ENCODE results near the gene TEAD2.

The TEAD2 gene

DNA sequence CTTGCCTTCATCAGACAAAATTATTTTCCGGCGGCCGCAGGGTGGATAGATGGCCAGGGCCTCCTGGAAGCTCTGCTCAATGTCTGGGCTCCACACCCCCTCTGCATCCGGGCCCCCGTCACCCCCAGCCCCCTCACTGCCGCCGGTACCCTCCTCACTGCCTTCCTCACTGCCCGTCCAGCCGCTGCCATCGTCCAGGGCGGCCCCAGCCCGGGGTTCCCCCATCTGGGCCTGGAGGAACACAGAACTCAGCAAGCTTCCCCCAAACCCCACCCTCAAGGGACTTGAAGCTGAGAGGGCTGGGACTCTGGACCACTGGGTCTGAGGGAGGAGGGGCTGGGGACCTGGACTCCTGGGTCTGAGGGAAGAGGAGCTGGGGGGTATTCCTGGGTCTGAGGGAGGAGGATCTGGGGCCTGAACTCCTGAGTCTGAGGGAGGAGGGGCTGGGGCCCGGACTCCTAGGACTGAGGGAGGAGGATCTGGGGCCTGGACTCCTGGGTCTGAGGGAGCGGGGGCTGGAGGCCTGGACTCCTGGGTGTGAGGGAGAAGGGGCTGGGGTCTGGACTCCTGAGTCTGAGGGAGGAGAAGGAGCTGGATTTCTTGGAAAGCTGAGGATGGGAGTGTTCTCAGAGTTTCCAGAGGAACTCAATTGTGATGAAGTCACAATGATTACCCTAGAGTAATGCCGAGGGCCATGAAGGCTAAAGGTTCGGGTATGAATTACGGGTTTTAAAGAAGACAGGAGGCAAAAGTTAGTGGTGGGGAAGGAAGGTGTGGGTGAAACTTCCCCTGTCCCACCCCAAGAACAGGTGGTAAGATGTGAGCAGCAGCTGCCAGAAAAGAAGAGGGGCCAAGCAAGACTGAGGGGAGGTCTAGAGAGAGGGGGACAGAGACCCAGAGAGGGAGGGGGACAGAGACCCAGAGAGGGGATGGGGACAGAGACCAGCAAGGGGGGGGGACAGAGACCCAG lies 2.1 kb downstream of the TEAD2 start:
- Histone ChIP-seq H3K36me3 (ENCODE audit: insufficient read depth, low read depth, low read length) (peaks cover 46% of the 10 kb centered on the region), H3K27ac (ENCODE audit: low read length) (peak overlapping the region; percentile 95), H3K27me3 (ENCODE audit: insufficient read depth, low read length) (no peaks in the 10 kb centered on the region), H3K4me3 (ENCODE audit: low read length) (peak overlapping the region; percentile 91; the same call in 1 of the 2 replicates), H3K4me1 (ENCODE audit: insufficient read depth, low read length) (peaks cover 7% of the 10 kb centered on the region; the same call in 1 of the 2 replicates), H3K9ac (ENCODE audit: low read depth, low read length) (peak overlapping the region; percentile 97; the same call in 1 of the 2 replicates), H3K9me3 (ENCODE audit: insufficient read depth, low read depth, low read length) (no peaks in the 10 kb centered on the region)

DNA sequence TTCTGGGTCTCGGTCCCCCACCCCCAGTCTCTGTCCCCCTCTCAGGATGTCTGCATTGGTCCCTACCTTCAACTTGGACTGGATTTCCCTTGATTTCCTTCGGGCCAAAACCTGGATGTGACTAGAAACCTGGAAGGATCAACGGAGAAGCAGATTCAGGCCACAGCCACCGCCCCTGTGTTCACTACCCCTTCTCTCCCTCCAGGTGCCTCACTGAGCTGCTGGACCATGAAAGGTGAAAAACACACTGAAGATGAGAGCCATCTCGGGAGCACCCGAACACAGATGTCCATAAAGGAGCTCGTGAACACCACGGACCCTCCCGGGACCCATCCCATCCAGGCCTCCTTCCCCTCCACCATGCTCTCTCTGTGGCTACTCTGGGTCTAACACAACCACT lies 5.0 kb downstream of the TEAD2 start:
- H3K27ac ChIP-seq (ENCODE audit: low read length), result no peak overlapping the region
- H3K36me3 ChIP-seq (ENCODE audit: insufficient read depth, low read depth, low read length), result peaks cover 73% of the 10 kb centered on the region
- H3K4me3 ChIP-seq (ENCODE audit: low read length), result no peak overlapping the region
- H3K27me3 ChIP-seq (ENCODE audit: insufficient read depth, low read length), result no peaks in the 10 kb centered on the region
- no peaks in the 10 kb centered on the region for H3K9me3 ChIP-seq (ENCODE audit: insufficient read depth, low read depth, low read length)
- H3K9ac ChIP-seq (ENCODE audit: low read depth, low read length), result no peak overlapping the region
- H3K4me1 ChIP-seq (ENCODE audit: insufficient read depth, low read length), result peaks cover 3% of the 10 kb centered on the region; the same call in 1 of the 2 replicates

DNA sequence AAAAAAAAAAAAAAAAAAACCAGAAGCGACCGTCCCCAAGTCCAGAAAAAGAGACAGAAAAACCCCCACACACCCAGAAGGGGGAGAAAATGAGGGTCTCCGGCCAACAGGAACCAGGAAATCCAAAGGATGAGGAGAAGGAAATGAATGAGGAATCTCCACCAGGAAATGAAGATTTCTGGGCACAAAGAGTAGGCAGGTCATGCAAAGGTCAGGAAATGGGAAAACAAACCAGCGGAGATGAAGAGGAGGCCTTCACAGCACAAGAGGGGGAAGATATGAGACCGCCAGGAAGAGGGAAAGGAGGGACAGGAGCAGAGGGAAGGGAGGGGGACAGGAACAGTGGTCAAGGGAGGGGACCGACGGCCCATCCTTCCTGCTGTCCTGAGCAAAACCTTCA lies 5.8 kb downstream of the TEAD2 start:
- H3K4me3 ChIP-seq (ENCODE audit: low read length), result no peak overlapping the region

DNA sequence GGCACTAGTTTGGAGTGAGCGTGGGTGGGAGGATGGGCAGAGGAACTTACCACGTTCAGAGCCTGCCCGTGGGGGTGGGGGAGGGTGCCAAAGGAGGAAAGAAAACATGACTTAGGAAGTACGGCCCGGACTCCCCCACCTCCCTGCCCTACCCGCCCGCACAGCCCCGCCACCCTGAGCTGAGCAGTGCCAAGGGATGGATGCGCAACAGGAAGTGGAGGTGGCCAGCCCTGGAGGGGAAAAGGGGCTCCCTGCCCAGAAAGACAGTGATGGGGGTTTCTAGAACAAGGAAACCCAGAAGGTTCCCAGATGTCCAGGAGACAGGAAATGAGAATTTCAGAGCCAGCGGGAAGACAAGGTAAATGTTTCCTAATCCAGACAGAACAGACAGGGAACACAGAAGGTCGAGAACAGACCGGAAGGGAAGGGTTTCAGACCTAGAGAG lies 6.3 kb downstream of the TEAD2 start:
- H3K9me3 ChIP-seq (ENCODE audit: insufficient read depth, low read depth, low read length), result no peaks in the 10 kb centered on the region
- no peak overlapping the region for H3K9ac ChIP-seq (ENCODE audit: low read depth, low read length)
- H3K27ac ChIP-seq (ENCODE audit: low read length), result no peak overlapping the region
- H3K4me3 ChIP-seq (ENCODE audit: low read length), result no peak overlapping the region
- peaks cover 3% of the 10 kb centered on the region; the same call in 1 of the 2 replicates for H3K4me1 ChIP-seq (ENCODE audit: insufficient read depth, low read length)
- H3K27me3 ChIP-seq (ENCODE audit: insufficient read depth, low read length), result no peaks in the 10 kb centered on the region
- H3K36me3 ChIP-seq (ENCODE audit: insufficient read depth, low read depth, low read length), result peaks cover 86% of the 10 kb centered on the region

More for the DNA sequence above, 5.8 kb downstream of the TEAD2 start:
- H3K36me3 ChIP-seq (ENCODE audit: insufficient read depth, low read depth, low read length), result peaks cover 81% of the 10 kb centered on the region
- H3K27ac ChIP-seq (ENCODE audit: low read length), result no peak overlapping the region
- H3K4me1 ChIP-seq (ENCODE audit: insufficient read depth, low read length), result peaks cover 3% of the 10 kb centered on the region; the same call in 1 of the 2 replicates
- no peaks in the 10 kb centered on the region for H3K27me3 ChIP-seq (ENCODE audit: insufficient read depth, low read length)
- no peak overlapping the region for H3K9ac ChIP-seq (ENCODE audit: low read depth, low read length)
- H3K9me3 ChIP-seq (ENCODE audit: insufficient read depth, low read depth, low read length), result no peaks in the 10 kb centered on the region

DNA sequence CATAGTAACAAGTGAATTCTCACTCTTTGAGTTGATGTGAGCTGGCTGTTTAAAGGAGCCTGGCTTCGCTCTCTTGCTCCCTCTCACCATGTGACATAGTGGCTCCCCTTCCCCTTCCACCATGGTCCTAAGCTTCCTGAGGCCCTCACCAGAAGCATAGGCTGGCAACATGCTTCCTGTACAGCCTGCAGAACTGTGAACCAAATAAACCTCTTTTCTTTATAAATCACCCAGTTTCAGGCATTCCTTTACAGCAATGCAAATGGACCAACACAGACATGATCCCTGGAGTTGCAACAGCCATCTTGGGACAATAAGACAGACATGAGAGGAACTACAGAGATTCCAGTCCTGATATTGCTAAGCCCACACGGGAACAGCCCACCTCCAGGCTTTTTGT lies 12.6 kb downstream of the TEAD2 start:
- no peak overlapping the region for H3K4me3 ChIP-seq (ENCODE audit: low read length)
- H3K4me1 ChIP-seq (ENCODE audit: insufficient read depth, low read length), result no peaks in the 10 kb centered on the region
- H3K27me3 ChIP-seq (ENCODE audit: insufficient read depth, low read length), result no peaks in the 10 kb centered on the region
- H3K27ac ChIP-seq (ENCODE audit: low read length), result no peak overlapping the region
- no peaks in the 10 kb centered on the region for H3K9me3 ChIP-seq (ENCODE audit: insufficient read depth, low read depth, low read length)
- H3K36me3 ChIP-seq (ENCODE audit: insufficient read depth, low read depth, low read length), result peaks cover 95% of the 10 kb centered on the region
- no peak overlapping the region for H3K9ac ChIP-seq (ENCODE audit: low read depth, low read length)

DNA sequence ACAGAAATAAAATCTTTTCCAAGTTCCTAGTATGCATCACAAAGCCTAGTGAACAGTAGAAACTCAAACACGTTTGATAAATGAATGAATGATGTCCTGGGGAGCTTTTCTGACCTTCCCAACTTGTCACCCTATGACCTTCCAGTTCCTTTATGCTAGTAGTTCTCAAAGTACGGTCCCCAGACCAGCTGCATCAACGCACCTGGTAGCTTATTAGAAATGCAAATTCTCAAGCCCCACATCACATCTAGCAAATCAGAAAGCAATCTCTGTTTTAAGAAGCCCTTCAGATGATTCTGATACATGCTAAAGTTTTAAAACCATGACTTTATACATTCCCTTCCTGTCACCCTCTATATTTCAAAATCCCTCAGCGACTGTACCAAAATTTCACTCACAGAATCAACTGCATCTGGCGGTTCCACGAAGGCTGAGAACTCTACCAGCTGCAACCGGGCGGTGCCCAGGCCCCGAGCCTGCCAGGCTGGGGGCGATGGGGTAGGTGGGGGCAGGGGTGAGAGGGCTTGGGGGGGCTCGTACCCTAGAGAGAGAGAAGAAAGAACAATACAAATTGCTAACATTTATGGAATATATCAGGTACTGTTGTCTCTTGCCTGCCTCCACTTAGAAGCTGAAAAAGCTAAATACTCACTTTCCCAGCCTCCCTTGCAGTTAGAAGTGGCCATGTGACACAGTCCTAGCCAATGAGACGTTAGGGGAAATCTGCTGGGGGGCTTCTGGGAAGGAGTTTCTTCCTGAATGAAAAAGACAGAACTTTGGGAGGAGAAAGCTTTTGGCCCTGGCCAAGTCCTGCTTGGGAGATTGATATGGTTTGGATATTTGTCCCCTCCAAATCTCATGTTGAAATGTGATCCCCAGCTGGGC lies 13.7 kb downstream of the TEAD2 start:
- H3K4me1 ChIP-seq (ENCODE audit: insufficient read depth, low read length), result no peaks in the 10 kb centered on the region
- no peak overlapping the region for H3K27ac ChIP-seq (ENCODE audit: low read length)
- no peaks in the 10 kb centered on the region for H3K27me3 ChIP-seq (ENCODE audit: insufficient read depth, low read length)
- no peaks in the 10 kb centered on the region for H3K9me3 ChIP-seq (ENCODE audit: insufficient read depth, low read depth, low read length)
- H3K4me3 ChIP-seq (ENCODE audit: low read length), result no peak overlapping the region
- H3K9ac ChIP-seq (ENCODE audit: low read depth, low read length), result no peak overlapping the region
- H3K36me3 ChIP-seq (ENCODE audit: insufficient read depth, low read depth, low read length), result peaks cover 97% of the 10 kb centered on the region

DNA sequence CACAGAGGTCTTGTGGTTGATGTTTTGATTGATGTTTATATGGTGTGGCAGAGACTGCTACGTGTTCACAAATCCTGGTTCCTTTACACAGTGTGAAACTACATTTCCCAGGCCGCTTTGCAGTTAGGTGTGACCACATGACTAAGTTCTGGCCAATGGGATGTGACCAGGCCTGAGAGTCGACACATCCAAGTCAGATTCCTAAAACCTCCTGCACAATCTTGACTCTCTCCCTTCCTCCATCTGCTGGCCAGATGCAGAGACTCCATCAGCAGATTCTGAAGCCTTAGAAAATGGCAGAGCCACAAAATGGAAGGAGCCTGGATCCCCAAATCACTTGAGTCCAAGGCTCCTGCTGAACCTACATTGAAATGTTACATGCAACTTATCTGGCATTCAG lies 14.4 kb downstream of the TEAD2 start:
- peaks cover 97% of the 10 kb centered on the region for H3K36me3 ChIP-seq (ENCODE audit: insufficient read depth, low read depth, low read length)
- H3K9me3 ChIP-seq (ENCODE audit: insufficient read depth, low read depth, low read length), result no peaks in the 10 kb centered on the region
- H3K27me3 ChIP-seq (ENCODE audit: insufficient read depth, low read length), result no peaks in the 10 kb centered on the region

DNA sequence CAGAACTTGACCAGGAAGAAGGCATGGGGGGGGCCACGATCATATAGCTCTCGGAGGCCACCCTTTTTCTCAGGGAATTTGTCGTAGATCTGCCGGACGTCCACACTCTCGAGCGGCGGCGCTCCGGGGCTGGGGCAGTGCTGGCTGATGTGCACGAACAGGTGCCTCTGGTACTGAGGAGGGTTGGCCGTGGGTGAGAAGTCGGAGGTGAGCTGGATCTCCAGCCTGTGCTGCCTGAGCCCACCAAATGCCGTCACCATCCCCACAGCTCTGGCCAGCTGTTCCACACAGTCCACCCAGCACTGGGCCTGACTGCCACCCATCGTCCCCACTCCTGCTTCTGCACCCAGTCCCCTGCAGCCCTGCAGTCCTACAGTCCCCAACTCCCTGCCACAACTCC lies 15.0 kb downstream of the TEAD2 start:
- no peaks in the 10 kb centered on the region for H3K4me1 ChIP-seq (ENCODE audit: insufficient read depth, low read length)
- peaks cover 97% of the 10 kb centered on the region for H3K36me3 ChIP-seq (ENCODE audit: insufficient read depth, low read depth, low read length)
- H3K4me3 ChIP-seq (ENCODE audit: low read length), result no peak overlapping the region
- no peak overlapping the region for H3K27ac ChIP-seq (ENCODE audit: low read length)
- no peaks in the 10 kb centered on the region for H3K27me3 ChIP-seq (ENCODE audit: insufficient read depth, low read length)
- no peak overlapping the region for H3K9ac ChIP-seq (ENCODE audit: low read depth, low read length)
- H3K9me3 ChIP-seq (ENCODE audit: insufficient read depth, low read depth, low read length), result no peaks in the 10 kb centered on the region

More for the DNA sequence above, 14.4 kb downstream of the TEAD2 start:
- no peak overlapping the region for H3K27ac ChIP-seq (ENCODE audit: low read length)
- H3K4me3 ChIP-seq (ENCODE audit: low read length), result no peak overlapping the region
- no peaks in the 10 kb centered on the region for H3K4me1 ChIP-seq (ENCODE audit: insufficient read depth, low read length)
- no peak overlapping the region for H3K9ac ChIP-seq (ENCODE audit: low read depth, low read length)

DNA sequence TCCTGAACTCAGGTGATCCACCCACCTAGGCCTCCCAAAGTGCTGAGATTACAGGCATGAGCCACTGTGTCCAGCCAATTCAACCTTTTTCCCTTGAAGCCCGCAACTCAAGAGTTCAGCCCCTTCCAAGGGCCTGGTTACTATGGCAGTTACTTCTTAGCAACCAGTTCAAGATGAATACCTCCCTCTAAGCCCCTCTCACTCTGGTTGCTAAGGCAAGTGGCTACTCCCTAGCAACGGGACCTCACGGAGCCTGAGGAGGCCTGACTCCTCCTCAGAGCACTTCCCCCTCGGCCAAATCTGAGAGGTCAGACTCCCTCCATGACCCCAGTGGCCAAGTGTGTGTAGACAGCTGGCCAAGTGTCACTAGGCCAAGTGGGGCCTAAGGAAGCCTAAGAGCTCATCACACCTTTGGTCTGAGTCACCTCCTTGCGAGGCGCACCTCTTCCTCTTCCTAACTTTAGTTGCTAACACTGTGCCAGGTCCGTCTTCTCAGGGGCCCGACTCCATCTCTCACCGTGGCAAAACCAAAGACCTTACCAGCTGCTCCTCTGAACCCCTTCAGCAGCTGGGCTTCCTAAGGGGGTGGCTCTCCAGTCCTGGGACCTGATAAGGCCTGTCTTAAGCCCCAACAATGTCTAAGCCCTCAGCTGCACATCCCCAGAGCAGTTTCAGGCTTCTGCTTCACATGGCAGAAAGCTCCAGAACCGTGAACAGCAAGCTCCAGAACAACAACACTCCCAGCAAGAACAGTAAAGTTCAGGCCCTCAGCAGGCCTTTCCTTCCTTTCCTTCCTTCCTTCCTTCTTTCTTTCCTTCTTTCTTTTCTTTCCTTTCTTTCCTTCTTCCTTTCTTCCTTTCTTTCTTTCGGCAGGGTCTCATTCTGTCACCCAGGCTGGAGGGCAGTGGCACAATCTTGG lies 17.5 kb downstream of the TEAD2 start:
- Histone ChIP-seq H3K27ac (ENCODE audit: low read length) (no peak overlapping the region), H3K9me3 (ENCODE audit: insufficient read depth, low read depth, low read length) (no peaks in the 10 kb centered on the region), H3K9ac (ENCODE audit: low read depth, low read length) (no peak overlapping the region), H3K36me3 (ENCODE audit: insufficient read depth, low read depth, low read length) (peaks cover 90% of the 10 kb centered on the region), H3K4me1 (ENCODE audit: insufficient read depth, low read length) (no peaks in the 10 kb centered on the region), H3K4me3 (ENCODE audit: low read length) (no peak overlapping the region), H3K27me3 (ENCODE audit: insufficient read depth, low read length) (no peaks in the 10 kb centered on the region)

DNA sequence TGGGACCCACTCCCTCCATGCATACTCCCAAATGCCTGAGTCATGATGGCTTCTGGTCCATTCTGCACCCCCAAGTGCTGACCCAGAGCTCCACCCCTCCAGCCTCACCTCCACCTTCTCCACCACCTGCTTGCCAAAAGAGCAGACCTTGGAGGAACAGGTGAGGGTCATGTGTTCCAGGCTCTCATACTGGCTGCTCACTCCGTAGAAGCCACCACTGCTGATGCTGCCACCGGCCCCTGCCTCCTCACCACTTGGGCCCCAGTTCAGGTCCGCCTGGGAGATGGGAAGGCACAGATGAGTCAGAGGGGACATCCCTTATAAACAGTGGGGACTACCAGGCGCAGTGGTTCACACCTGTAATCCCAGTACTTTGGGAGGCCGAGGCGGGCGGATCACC lies 19.1 kb downstream of the TEAD2 start:
- Histone ChIP-seq H3K36me3 (ENCODE audit: insufficient read depth, low read depth, low read length) (peaks cover 74% of the 10 kb centered on the region), H3K4me3 (ENCODE audit: low read length) (no peak overlapping the region), H3K9ac (ENCODE audit: low read depth, low read length) (no peak overlapping the region), H3K4me1 (ENCODE audit: insufficient read depth, low read length) (no peaks in the 10 kb centered on the region; the same call in 1 of the 2 replicates), H3K27ac (ENCODE audit: low read length) (no peak overlapping the region), H3K27me3 (ENCODE audit: insufficient read depth, low read length) (peaks cover 5% of the 10 kb centered on the region), H3K9me3 (ENCODE audit: insufficient read depth, low read depth, low read length) (no peaks in the 10 kb centered on the region)

DNA sequence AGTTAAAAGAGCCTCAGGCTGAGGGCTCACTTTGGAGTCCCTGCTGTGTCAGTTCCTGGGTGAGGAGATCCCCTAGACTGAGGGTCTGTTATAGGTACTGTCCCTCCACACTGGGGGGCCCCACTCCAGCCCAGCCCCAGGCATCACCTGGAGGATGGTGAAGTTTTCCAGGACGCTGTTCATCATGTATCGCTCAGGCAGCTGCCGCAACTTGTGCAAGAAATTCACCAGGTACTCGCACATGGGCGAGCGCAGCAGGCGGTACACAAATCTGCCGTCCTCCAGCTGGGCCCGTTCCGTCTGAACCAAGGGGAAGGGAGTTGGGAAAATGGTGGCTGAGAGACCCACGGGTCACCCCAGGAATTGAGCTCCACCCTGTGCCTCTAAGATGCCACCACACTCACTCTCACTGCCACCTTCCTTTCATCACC lies 19.9 kb downstream of the TEAD2 start:
- no peak overlapping the region for H3K27ac ChIP-seq (ENCODE audit: low read length)
- peaks cover 4% of the 10 kb centered on the region; the same call in 1 of the 2 replicates for H3K4me1 ChIP-seq (ENCODE audit: insufficient read depth, low read length)
- H3K27me3 ChIP-seq (ENCODE audit: insufficient read depth, low read length), result peaks cover 13% of the 10 kb centered on the region
- H3K4me3 ChIP-seq (ENCODE audit: low read length), result no peak overlapping the region
- H3K36me3 ChIP-seq (ENCODE audit: insufficient read depth, low read depth, low read length), result peaks cover 66% of the 10 kb centered on the region
- no peaks in the 10 kb centered on the region for H3K9me3 ChIP-seq (ENCODE audit: insufficient read depth, low read depth, low read length)
- H3K9ac ChIP-seq (ENCODE audit: low read depth, low read length), result no peak overlapping the region
